K562 treated with DMSO at 1 percent for 4 hours (cell line): ENCODE data around the gene CLEC7A. TPM values are rescaled to one million over a fixed set of nuclear protein-coding genes. Genes with fewer than 3 reads are reported as not detected.

Source experiments
- total RNA-seq: library from RNA; unstranded; fragments of 300-600 nt; gene quantifications from 2 replicates; pipeline ENCODE4 v1.2.3, GENCODE V29; 2022; ENCODE audit not compliant: insufficient read depth

Gene CLEC7A
- not detected in 2 replicates for total RNA-seq

GRCh38 chr12:10130042-10130441 is at the start of gene CLEC7A:
Gene CLEC7A, minus strand, starts transcription at chr12:10130199. Its CDS starts 117 bp downstream, at chr12:10130082.

GRCh38 chr12:10178821-10179220 is 48.8 kb upstream of the CLEC7A start, which contains the start of gene TMEM52B:
Gene TMEM52B, plus strand, starts transcription at chr12:10179032. Its CDS starts 543 bp downstream, at chr12:10179575.

GRCh38 chr12:10171973-10172728 is 42.2 kb upstream of the CLEC7A start, which contains the start of gene OLR1:
Gene OLR1, minus strand, starts transcription at chr12:10172132. Its CDS starts 55 bp downstream, at chr12:10172077.

GRCh38 chr12:10098791-10099190 is 31.2 kb downstream of the CLEC7A start, which contains the start of gene CLEC1A:
Gene CLEC1A, minus strand, starts transcription at chr12:10098985. Its CDS starts 63 bp downstream, at chr12:10098922.

Other genes with a start within 250 kb of the CLEC7A start
- gene KLRF2, start 248.7 kb downstream of the CLEC7A start, total RNA-seq: not detected in 2 replicates
- gene CLEC2A, start 197.8 kb downstream of the CLEC7A start, total RNA-seq: not detected in 2 replicates
- not detected in 2 replicates for gene CLEC12A, start 158.8 kb downstream of the CLEC7A start, total RNA-seq
- gene CLEC1B, start 131.1 kb downstream of the CLEC7A start, total RNA-seq: not detected in 2 replicates
- not detected in 2 replicates for gene CLEC12B, start 119.6 kb downstream of the CLEC7A start, total RNA-seq
- not detected in 2 replicates for gene CLEC9A, start 99.5 kb downstream of the CLEC7A start, total RNA-seq
- not detected in 2 replicates for gene CLEC1A, start 31.2 kb downstream of the CLEC7A start, total RNA-seq
- not detected in 2 replicates for gene OLR1, start 41.9 kb upstream of the CLEC7A start, total RNA-seq
- not detected in 2 replicates for gene TMEM52B, start 48.8 kb upstream of the CLEC7A start, total RNA-seq
- gene GABARAPL1, start 82.7 kb upstream of the CLEC7A start, total RNA-seq: 15.1 and 20.4 TPM in 2 replicates
- not detected in 2 replicates for gene KLRD1, start 177.7 kb upstream of the CLEC7A start, total RNA-seq